Stimulated activated CD4-positive, alpha-beta T cell treated with anti-CD3 and anti-CD28 coated beads, Interleukin-4, amount 100 ng/mL, for 1 hour (primary cell): Measurements from ENCODE around the gene NR2F1.

ENCODE experiments used
- DNase-seq: peaks from one replicate; pipeline ENCODE4 v3.0.0-alpha.2; 2020

Gene NR2F1

DNA sequence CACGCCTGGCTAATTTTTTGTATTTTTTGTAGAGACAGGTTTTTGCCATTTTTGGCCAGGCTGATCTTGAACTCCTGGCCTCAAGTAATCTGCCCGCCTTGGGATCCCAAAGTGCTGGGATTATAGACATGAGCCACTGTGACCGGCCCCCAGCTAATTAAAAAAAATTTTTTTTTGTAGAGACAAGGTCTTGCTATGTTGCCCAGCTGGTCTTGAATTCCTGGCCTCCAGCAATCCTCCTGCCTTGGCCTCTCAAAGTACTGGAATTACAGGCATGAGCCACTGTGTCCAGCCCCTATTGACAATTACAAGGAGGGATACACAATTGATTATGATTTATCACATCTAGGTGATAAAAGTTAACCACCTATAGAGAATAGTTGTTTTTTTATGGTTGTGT lies 59.5 kb downstream of the NR2F1 start:
- no peak for DNase-seq
